ENCODE measurements around the gene ATCAY.

- TF ChIP-seq POLR2A (IDR thresholded peaks at IDR 0.05) (no peak), CTCF (IDR thresholded peaks at IDR 0.05) (no peak)
Measured at GRCh38 chr19:3944018-3944721, 63.7 kb downstream of the ATCAY start.

Measured in suprapubic skin (tissue), 3 donors.